GM21619 (cell line): Measurements from ENCODE around the gene PDE7B.

Experiments
- ATAC-seq: cut with Tn5 transposase; IDR thresholded peaks from one replicate; pipeline ENCODE4 v1.9.1; 2021; ENCODE audit not compliant: unreplicated experiment

Gene PDE7B

GRCh38 chr6:135983093-135983492, 131.6 kb downstream of the PDE7B start:
- no peak for ATAC-seq

DNA sequence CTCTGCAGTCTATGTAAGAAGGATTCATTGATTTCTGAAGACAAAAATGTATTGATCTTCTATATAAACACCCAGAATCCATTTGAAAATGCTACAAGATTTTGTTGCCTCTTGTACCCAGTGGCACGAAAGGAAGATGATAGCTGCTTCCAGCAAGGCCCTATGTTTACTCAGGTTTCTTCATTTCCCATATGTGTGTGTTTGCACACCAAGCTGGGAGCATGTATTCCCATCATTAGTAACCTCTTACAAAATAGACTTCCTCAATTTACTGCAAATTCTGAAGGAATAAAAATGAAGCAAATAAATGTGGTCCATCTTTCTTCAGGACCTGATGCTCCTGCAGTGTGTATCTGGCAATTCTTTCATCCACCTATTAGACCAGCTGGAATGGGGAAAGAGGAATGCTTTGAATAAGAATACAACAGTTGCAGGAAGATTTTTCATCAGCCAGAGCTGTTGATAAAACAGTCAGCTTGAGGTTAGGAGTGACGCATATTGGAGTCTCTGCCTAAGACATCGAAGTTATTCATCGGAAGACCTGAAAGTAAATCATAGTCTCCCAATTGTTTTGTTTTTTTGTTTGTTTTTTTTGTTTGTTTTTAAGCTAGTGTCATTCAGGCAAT, 132.3 kb downstream of the PDE7B start:
- ATAC-seq = no peak

DNA sequence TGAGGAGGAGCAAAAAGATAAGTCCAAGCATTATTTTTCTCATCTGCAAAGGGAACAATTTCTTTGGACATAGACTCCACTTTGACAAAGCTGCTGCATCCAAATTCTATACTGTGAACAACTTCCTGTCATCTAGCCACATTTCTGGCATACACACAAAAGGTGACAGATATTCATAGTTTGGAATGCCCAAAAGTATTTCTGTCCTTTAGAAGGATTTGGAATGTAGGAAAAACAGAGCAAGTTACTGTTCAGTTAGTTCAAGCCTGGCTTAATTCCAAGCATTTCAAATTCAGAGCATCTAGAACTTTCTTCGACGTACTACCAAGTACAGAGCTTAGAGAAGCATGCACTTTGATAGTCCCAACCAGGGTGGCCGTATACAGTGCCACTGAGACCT, 134.0 kb downstream of the PDE7B start:
- ATAC-seq = no peak

DNA sequence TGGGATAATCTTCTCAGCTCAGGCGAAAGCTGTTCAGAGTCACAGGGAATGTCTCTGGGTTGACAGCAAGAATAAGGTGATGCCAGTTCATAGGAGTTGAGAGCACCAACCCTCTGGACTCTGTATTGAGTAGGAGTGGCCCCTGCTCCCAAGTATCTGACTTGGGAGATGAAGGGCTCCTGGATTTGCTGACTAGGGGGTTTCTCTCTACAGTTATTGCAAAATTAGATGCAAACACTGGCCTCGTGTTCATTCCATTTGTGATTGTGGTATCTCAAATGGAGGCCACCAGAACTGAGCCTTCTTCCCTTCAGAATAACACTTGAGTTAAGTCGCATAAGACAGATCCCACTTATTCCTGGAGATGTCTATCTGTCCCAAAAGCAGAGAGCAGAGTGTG, 135.7 kb downstream of the PDE7B start:
- ATAC-seq = no peak

DNA sequence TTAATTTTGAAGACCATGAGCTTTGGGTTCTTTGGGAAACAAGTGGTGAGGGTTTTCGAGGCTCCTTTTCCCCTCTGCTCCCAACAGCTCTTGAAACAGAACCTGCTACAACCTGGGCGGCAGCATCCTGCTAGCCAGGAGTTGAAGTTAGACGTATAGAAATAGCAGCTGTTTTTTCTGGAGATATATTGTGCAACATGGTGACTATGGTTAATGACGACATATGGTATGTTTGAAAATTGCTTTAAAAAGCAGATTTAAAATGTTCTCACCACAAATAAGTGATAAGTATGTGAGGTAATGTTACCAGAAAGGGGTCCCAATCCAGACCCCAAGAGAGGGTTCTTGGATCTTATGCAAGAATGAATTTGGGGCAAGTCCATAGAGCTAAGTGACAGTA, 138.9 kb downstream of the PDE7B start:
- ATAC-seq = no peak

GRCh38 chr6:135990855-135991464, 139.5 kb downstream of the PDE7B start:
- no peak for ATAC-seq

DNA sequence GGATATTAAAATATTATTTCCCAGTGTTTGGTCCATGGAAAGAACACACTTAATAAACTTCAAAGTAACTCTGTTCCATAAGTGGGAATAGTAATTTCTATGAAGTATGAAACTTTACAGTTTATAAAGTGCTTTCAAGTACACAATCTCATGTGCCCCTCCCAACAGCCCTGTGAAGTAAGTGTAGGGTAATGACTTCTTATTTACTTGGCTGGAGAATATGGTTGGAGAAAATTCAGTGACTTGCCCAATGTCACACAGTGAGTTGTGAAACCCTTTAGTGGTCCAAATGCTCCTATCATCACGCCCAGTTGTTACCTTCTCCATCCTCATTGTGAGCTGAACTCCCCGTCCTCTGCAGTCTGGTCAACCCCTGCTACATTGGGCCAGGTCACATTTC, 141.2 kb downstream of the PDE7B start:
- ATAC-seq = no peak

- no peak for ATAC-seq
Observed at GRCh38 chr6:135993361-135993760, 141.9 kb downstream of the PDE7B start.

DNA sequence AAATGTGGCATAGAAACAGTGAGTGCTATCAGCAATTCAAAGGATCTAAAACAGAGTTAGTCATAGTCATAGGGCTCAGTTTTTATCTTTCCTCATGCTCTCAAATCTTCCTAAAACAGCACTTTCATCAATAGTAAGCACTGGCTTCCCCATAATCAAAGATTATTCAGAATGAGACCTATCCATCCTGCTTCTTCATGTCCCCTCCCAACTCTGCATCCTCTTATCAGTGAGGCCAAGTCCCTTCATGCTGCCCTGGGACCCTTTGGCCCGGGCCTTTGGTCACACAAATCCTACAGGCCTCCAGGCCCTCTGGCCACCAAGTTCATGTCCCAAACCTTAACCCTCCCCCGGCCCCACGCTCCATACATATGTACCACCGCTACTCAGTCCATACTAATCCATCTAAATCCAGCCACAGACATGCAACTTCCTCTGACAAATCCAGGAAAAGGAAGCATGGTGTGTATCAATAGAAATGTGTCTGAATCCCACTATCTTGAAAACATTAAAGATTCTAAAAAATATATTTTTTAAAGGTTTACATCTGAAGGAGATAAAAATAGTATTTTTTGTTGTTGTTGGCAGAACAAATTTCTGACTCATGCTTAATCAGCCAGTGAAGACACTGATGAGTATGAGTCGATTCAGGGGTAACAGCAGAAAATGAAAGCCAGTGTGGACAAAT, 143.5 kb downstream of the PDE7B start:
- no peak for ATAC-seq

DNA sequence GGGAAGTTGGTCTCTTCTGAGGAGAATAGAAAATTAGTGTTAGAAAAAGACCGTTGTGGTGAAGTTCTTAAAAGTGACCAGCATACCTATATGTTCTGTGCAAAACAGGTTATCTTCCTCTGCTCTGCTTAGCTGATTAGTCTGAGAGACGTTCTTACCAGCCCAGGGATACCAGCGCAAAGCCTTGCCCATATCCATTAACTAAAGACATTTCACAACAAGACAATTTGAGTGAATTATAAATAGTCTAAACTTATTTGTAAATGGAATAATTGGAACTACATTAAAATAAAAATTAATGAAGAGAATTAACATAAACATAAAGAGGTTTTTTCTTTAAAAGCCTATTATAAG, 144.0 kb downstream of the PDE7B start:
- no peak for ATAC-seq

DNA sequence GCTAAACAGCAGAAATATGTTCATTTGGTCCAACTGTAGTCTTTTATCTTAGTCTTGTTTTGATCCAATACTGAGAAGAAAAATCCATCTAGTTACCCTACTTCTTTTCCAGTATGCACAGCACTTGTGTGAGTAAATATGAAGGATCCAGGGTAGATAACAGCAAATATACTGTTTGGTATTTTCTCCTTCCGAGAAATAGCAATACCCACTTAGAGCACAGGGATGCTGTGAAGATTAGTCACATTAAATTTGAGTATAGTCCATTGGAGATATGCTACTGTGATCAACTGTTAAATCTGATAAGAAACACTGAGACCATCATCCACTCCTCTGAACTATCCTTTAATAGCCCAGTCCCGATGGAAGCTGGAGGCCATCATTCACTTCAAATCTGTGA, 145.2 kb downstream of the PDE7B start:
- no peak for ATAC-seq

- no peak for ATAC-seq
Observed at GRCh38 chr6:135999393-135999792, 147.9 kb downstream of the PDE7B start.

DNA sequence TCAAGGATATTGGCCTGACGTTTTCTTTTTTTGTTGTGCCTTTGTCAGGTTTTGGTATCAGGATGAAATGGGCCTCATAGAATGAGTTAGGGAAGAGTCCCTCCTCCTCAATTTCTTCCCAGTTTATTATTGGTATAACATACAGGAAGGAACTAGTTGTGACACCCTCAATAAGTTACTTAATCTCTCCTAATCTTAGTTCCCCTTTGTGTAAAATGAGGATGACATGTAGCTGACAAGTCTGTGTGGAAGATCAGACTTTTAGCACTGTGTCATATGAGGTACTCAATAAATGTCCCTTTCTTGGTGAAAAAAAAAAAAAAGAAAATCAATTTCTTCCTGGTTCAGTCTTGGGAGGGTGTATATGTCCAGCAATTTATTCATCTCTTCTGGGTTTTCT, 155.8 kb downstream of the PDE7B start:
- ATAC-seq = no peak

DNA sequence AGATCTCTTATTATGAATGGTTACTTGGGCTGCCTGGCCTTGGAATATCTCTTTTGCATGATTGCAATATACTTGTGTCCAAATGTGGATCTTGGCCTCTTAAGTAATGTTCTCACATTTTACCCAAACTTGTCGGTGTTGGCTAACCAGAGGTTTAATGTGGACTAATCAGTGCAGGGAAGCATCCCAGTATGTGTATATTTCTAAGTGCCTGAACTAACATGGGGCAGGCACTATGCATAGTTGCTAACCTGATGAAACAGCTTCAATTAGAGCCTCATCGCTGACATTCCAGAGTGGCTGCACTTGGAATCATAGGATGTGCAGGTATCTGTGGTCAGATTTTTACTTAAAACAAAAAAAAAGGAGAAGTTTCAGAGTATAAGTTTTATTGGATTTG, 160.0 kb downstream of the PDE7B start:
- ATAC-seq = no peak

DNA sequence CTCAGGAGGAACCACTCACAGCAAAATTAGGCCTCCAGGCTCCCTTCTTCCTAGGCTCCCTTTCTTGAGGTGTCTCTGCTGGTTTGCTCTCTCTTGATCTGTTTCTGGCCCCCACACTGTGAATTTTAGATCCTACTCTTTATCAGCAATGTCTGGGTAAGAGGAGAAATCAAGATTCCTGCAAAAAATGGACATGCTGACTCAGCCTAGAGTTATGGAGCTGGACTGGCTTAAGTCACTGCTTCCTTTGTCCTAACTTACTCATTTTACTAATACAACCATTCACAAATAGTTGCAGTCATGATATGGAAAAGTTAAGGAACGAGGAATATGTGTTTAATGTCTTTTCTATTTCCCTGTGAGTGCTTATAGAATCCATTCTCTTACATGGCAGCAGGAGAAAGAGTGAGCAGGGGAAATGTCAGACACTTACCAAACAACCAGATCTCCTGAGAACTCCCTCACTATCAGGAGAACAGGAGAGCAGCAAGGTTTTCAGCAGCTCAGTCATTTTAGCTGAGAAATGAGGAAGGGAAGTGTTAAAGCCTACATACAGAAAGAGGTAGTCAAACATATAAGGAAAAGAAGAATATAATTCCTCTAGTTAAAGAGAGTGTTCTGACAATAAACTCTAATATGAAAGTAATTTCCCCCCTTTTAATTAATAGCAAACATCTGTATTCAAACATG, 160.8 kb downstream of the PDE7B start:
- ATAC-seq = no peak

GRCh38 chr6:136012943-136013342, 161.4 kb downstream of the PDE7B start:
- ATAC-seq = no peak

- ATAC-seq = no peak
Observed at GRCh38 chr6:136014454-136015437, 163.2 kb downstream of the PDE7B start.

GRCh38 chr6:136015531-136015930, 164.0 kb downstream of the PDE7B start:
- no peak for ATAC-seq

- no peak for ATAC-seq
Observed at GRCh38 chr6:136016228-136017225, 165.0 kb downstream of the PDE7B start.

DNA sequence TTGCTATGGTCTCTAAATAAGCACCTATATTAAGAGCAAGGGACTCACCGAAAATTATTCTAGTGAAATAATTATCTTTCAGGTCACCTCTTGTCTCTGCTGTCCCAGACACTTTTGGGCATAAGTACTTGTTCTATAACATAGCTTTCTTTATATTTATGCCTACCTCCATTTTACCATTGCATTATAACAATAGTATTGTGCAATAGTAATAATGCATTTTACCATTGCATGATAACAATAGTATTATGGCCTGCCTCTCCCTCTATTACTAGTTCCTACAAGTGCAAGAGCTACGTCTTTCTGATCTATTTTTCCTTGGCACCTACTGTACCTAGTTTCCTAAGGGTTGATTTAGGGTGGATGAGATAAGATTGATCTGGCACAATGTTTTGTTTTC, 169.2 kb downstream of the PDE7B start:
- no peak for ATAC-seq
